22Rv1 (cell line): ENCODE data around the gene FHOD3.
"Not testable (repeated sequence)": the region's sequence is repeated elsewhere in the genome, so short reads cannot be mapped to it uniquely, and the experiment has no call there.

Source experiments
- H3K27ac ChIP-seq: fragments of 450-650 bp; 2 replicates; pipeline ENCODE4 v1.5.1; 2017
- ZFX ChIP-seq: fragments of 450-650 bp; IDR thresholded peaks from 2 replicates; pipeline ENCODE4 v1.6.1; 2017; ENCODE audit warnings: antibody characterized with exemption, borderline replicate concordance
- TF ChIP-seq, protein P1 (sequence below): fragments of 450-650 bp; IDR thresholded peaks from 2 replicates; pipeline ENCODE4 v1.5.1; 2017; ENCODE audit warnings: mild to moderate bottlenecking

Gene FHOD3

GRCh38 chr18:36809590-36810381 is 512.3 kb downstream of the FHOD3 start:
- H3K27ac ChIP-seq = no peak overlapping the region
- no peak for TF ChIP-seq ZFX
- TF ChIP-seq, protein P1, sequence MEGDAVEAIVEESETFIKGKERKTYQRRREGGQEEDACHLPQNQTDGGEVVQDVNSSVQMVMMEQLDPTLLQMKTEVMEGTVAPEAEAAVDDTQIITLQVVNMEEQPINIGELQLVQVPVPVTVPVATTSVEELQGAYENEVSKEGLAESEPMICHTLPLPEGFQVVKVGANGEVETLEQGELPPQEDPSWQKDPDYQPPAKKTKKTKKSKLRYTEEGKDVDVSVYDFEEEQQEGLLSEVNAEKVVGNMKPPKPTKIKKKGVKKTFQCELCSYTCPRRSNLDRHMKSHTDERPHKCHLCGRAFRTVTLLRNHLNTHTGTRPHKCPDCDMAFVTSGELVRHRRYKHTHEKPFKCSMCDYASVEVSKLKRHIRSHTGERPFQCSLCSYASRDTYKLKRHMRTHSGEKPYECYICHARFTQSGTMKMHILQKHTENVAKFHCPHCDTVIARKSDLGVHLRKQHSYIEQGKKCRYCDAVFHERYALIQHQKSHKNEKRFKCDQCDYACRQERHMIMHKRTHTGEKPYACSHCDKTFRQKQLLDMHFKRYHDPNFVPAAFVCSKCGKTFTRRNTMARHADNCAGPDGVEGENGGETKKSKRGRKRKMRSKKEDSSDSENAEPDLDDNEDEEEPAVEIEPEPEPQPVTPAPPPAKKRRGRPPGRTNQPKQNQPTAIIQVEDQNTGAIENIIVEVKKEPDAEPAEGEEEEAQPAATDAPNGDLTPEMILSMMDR = peak; percentile 91

GRCh38 chr18:36811430-36811829 is 513.9 kb downstream of the FHOD3 start:
- no peak overlapping the region for H3K27ac ChIP-seq
- TF ChIP-seq, protein P1 = no peak
- TF ChIP-seq ZFX = no peak

- H3K27ac ChIP-seq = no peak overlapping the region
These were observed 514.4 kb downstream of the FHOD3 start for GRCh38 chr18:36811955-36812354.

DNA sequence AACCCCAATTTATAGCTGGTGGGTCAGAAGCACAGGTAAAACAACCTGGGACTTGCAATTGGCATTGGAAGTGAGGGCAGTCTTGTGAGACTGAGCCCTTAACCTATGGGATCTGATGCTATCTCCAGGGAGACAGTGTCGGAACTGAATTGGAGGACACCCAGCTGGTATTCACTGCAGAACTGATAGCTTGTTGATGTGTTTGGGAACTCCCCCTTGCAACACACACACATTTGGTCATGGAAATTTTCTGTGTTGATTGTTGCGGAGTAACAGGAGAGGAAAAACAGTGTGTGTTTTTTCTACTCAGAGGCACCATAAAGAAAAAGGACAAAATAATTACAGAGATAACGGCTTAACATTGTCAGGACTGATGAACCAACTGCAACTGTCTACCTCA is 515.2 kb downstream of the FHOD3 start:
- no peak overlapping the region for H3K27ac ChIP-seq
- TF ChIP-seq, protein P1 = no peak
- TF ChIP-seq ZFX = no peak

More at GRCh38 chr18:36811955-36812354, 514.4 kb downstream of the FHOD3 start:
- no peak for TF ChIP-seq ZFX
- TF ChIP-seq, protein P1 = no peak

DNA sequence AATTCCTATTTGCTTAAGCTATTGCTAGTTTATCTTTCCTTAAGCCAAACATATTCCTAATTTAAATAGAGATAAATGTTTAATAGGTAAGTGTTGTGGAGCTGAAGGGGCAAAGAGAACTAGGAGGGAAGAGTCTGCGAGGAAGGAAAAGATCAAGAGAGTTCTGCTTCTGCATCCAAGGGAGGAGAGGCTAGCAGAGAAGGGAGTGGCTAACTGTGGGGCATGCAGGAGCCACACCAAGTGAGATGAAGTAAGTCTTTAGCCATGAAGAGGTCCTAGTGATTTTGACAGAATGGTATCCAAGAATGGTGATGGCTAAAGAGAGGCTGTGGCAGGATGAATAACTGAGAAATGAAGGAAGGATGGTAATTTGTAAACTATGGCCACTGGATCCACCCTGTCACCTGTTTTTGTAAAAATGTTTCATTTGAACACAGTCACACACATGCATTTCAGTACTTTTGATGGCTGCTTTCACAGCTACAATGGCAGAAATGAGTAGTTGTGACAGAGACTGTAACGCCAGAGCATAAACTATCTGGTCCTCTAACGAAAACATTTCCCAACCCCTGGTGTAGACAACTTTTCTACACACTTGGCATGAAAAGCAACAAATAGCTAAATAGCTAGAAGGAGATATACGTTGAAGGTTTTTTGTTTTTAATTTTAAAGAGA is 515.7 kb downstream of the FHOD3 start:
- H3K27ac ChIP-seq = no peak overlapping the region
- TF ChIP-seq ZFX = no peak
- TF ChIP-seq, protein P1 = no peak

DNA sequence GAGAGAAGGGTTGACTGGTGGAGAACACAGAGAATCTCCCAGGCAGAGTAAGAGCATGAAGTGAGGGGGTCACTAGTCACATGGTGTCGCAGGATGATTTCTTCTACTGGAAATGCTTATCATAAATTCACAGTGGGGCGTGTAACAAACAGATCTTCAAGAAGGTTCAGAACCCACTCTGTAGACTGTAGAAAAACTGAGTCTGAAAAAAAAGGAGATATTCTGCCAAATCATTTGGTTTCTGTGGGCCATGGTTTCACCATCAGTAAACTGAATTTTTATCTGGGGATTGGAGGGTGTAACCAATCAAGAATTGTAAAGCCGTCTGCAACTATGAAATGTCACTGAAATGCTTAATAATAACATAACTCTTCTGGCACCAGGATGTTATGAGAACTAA is 516.3 kb downstream of the FHOD3 start:
- TF ChIP-seq, protein P1 = no peak
- no peak for TF ChIP-seq ZFX
- no peak overlapping the region for H3K27ac ChIP-seq

GRCh38 chr18:36814994-36815393 is 517.5 kb downstream of the FHOD3 start:
- H3K27ac ChIP-seq = no peak overlapping the region
- TF ChIP-seq, protein P1 = no peak
- no peak for TF ChIP-seq ZFX

DNA sequence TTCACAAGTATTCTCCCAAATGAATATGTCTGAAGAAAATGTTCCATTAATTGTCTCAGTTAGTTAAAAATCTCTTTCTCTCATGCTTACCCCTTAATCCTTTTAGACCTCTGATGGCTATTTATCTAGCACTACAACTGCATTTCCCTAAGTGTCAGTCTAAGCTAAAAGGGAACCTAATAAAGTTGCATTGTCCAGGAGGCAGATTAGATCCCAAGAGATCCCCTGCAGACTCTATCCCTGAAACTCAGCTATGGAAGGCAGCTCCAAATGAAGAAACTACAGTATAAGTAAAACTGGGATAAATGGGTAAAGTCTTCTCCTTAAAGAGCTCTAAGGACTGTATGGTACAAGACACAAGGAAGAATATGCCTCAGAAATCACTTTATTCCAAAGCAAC is 518.6 kb downstream of the FHOD3 start:
- not testable (repeated sequence) for H3K27ac ChIP-seq
